HPDE6-E6E7 (cell line): ENCODE results near the gene SORBS1.

ENCODE experiments used
- DNase-seq: peaks from one replicate; pipeline ENCODE4 v3.0.0; 2011; ENCODE audit warnings: missing footprints; ENCODE audit errors: extremely low spot score

The SORBS1 gene

DNA sequence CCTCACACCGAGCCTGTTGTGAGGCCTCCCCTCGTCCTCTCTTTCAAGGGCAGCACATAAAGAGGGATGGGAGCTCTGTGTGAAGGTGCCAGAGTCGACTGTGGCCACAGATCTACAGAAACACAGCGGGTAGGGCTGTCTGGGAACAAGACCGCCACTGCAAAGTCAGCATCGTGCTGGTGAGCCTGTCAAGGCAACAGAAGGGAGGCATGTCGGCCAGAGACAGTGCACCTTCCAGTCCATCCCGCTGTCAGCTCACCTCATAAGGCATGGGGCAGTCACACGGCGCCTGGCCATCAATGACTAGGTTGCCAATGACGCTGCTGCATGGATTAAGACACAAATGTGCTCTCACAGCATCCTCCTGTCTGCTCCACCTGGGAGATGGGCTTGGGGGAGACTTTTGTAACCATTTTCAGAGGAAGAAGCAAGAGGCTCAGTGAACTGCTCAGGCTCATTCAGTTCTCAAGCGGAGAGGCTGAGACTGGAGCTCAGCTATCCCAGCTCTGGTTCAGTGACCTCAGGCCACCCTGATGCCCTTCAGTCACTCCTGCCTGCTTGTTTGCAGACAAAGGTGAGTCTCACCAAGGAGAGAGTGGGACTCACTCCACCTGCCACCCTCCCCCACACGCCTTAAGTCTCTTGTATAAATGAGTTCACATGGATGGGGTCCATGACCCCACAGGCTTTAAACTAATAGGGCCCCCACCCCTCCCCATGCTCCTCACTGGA lies 125.5 kb downstream of the SORBS1 start:
- no peak for DNase-seq

GRCh38 chr10:95434583-95434982 lies 126.6 kb downstream of the SORBS1 start:
- no peak for DNase-seq

GRCh38 chr10:95431900-95432342 lies 129.2 kb downstream of the SORBS1 start:
- DNase-seq = no peak

- peak; percentile 83 for DNase-seq
Measured at GRCh38 chr10:95430231-95430951, 130.8 kb downstream of the SORBS1 start.

GRCh38 chr10:95429639-95430038 lies 131.5 kb downstream of the SORBS1 start:
- DNase-seq = peak; percentile 89

DNA sequence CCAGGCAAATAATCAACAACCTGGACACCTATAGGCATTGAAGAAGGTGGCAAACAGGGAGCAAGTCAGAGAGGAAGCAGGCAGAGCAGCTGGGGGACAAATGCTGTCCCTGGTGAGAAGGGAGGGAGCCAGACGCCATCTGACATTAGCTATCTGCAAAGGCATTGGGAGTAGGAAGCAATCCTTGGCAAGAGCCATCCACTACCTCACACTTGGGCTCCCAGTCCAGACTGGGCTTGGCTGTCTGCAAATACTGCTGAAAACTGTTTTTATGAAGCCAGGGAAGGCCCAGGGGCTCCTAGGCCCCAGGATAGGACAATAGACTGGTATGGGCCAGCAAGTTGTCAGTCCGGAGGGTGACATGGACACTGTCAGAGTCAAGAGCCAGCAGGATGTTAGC lies 132.5 kb downstream of the SORBS1 start:
- DNase-seq = no peak

DNA sequence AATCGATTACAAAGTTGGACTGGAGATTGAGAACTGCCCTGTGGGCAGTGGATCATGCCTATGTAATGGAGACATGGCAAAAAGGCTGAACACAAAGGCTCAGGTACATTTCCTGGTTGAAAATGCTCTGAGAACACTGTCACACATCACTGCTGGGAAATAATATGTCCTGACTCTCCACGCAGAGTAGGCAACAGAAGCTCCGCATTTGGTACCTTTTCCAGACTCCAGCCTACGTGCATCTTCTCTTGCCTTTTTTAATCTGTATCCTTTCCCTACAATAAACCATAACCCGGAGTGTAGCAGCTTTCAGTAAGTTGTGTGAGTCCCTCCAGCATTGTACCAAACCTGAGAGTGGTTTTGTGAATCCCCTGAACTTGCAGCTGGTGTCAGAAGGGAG lies 134.7 kb downstream of the SORBS1 start:
- no peak for DNase-seq

DNA sequence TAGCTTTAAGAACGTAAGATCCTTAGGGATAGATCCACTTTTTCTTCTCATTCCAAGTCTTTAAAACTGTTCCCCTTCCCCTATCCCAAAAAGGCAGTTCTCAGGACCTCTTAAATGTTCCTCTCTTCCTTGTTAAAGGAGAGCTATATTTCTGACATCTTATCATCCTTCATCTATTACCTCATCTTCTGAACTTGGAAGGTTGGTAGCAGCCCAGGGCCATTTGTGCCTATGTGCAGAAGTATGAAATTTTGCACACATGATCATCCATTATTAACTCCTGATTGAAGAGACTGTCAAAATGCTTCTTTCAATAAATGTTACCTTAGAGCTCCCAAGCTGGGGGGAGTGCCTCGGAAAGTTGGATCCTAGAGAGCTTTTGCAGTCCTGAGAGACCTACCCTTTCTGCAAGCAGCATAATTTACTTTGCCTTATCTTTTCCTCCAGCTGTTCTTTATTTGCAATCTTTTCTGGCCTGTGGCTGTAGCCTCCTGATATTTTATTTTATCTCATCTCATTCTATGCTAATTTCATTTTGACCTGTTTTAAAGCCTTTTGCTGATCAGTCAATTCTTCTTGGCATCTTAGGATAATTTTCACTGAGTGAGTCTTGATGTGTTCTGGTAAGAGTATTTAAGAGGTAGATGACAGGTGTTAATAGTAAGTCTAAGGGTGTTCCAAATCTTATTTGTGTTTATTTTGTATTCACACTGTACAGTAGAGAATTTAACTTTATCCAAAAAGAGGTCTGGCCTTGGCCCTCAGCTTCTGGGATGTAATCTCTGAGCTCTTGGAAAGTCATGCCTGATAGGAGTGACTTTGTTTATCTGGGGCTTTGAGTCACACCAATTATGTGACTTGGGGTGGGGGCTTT lies 135.3 kb downstream of the SORBS1 start:
- DNase-seq = no peak

GRCh38 chr10:95423164-95424005 lies 137.8 kb downstream of the SORBS1 start:
- no peak for DNase-seq

DNA sequence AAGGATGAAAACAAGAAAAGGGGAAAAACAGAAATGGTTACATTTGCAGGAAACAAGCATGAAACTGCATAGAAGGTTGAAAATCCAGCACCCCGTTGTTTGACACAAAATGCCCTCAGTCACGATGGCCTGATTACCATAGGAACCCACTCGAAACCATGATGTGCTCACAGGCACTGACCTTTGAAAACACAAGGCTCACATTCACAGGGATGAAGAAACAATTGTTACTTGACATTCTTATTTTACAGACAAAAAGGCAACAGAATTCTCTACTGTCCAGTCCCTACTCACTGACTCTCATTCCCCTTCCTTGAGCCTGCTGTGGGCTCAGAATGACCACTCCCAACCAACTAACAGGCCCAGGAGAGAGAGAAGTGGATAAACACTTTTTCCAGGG lies 138.9 kb downstream of the SORBS1 start:
- no peak for DNase-seq

GRCh38 chr10:95421782-95422181 lies 139.4 kb downstream of the SORBS1 start:
- DNase-seq = no peak

- no peak for DNase-seq
Measured at GRCh38 chr10:95419399-95419798, 141.8 kb downstream of the SORBS1 start.

- no peak for DNase-seq
Measured at GRCh38 chr10:95416973-95417372, 144.2 kb downstream of the SORBS1 start.

- no peak for DNase-seq
Measured at GRCh38 chr10:95416270-95416669, 144.9 kb downstream of the SORBS1 start.

GRCh38 chr10:95415621-95416031 lies 145.5 kb downstream of the SORBS1 start:
- no peak for DNase-seq

- no peak for DNase-seq
Measured at GRCh38 chr10:95414844-95415485, 146.2 kb downstream of the SORBS1 start.

DNA sequence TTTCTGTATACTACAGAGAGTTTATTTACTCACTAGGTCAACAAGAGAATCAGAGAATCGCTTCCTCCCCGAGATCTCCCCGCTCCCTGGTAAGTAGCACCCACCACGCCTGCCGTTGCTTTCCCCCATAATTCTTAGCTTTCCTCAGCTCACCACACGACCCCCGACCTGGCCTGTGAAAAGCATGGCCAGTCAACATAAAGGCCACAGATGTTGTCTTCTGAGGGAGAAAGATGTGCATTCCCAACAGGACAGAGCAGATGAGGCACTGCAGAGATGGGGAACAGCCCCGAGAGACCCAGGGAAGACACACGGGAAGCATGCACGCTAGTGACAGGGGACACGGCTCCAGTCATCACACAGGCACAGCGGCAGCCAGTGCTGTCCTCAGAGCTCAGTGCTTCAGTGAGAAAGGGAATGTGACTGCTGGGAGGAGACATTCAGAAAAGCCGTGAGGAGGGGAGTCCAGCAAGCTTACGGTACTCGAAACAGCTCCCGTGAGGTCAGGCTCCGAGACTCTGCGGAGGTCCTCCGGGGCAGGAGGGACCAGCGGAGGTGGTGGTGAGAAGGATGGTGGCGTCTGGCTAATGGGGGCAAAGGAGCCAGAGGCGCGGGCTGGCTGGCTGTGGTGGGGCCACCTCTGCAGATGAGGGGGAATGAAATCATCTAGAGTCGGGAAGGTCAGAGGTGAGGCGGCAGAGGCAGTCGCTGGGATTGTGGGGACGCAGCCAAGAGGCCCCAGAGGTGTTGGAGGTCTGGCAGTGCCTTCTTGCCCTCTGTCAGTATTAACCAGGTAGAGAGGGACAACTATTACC lies 146.9 kb downstream of the SORBS1 start:
- no peak for DNase-seq

GRCh38 chr10:95413588-95413987 lies 147.6 kb downstream of the SORBS1 start:
- no peak for DNase-seq

DNA sequence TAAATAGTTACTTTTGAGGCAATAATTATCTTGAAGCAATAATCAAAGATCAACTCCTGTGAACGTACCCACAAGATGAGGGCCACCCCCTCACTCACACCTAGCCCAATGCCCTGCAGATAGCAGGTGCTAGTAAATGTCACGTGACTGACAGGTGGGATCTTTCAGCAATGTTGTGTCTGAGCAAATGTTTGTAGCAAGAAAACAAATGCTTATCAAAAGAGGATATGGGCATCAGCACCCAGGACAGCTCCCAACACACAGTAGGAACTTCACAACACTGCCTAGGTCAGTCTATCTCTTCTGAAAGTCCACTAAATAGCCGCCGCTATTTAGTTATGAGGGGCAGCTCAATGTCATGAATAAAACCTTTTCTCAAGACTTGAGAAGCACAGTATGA lies 149.5 kb downstream of the SORBS1 start:
- no peak for DNase-seq
